GM23248 (cell line): ENCODE measurements around the gene KCNJ4. TPM values are rescaled to one million over a fixed set of nuclear protein-coding genes. Genes with fewer than 3 reads are reported as not detected.

Experiments used
- DNase-seq: peaks from one replicate; pipeline ENCODE4 v3.0.0-alpha.2; 2015
- H2AFZ ChIP-seq: fragments of 200-600 bp; sonication (generic); 2 replicates; pipeline ENCODE4 v1.6.1; 2016; ENCODE audit warnings: antibody characterized with exemption
- H3F3A ChIP-seq: fragments of 200-600 bp; sonication (generic); 2 replicates; pipeline ENCODE4 v1.6.1; 2016; ENCODE audit warnings: mild to moderate bottlenecking, antibody characterized with exemption, mixed run types; ENCODE audit not compliant: insufficient read depth
- H3K27ac ChIP-seq: fragments of 200-600 bp; sonication (generic); 2 replicates; pipeline ENCODE4 v1.5.1; 2016; ENCODE audit warnings: mild to moderate bottlenecking
- H3K27me3 ChIP-seq: fragments of 200-600 bp; sonication (generic); replicated peaks from 2 replicates; pipeline ENCODE4 v1.6.1; 2016; ENCODE audit warnings: mild to moderate bottlenecking; ENCODE audit not compliant: insufficient read depth
- H3K36me3 ChIP-seq: fragments of 200-600 bp; sonication (generic); 2 replicates; pipeline ENCODE4 v1.6.1; 2016; ENCODE audit warnings: low read depth, mild to moderate bottlenecking
- H3K4me1 ChIP-seq: fragments of 200-600 bp; sonication (generic); 2 replicates; pipeline ENCODE4 v1.6.1; 2016; ENCODE audit warnings: mild to moderate bottlenecking; ENCODE audit not compliant: insufficient read depth
- H3K4me2 ChIP-seq: fragments of 200-600 bp; sonication (generic); one replicate; pipeline ENCODE4 v1.6.1; 2016; ENCODE audit warnings: mild to moderate bottlenecking; ENCODE audit not compliant: unreplicated experiment
- H3K4me3 ChIP-seq: fragments of 200-600 bp; sonication (generic); 2 replicates; pipeline ENCODE4 v1.5.1; 2016; ENCODE audit warnings: mild to moderate bottlenecking
- H3K79me2 ChIP-seq: fragments of 200-600 bp; sonication (generic); 2 replicates; pipeline ENCODE4 v1.6.1; 2016; ENCODE audit warnings: mild to moderate bottlenecking; ENCODE audit not compliant: insufficient read depth
- H3K9ac ChIP-seq: fragments of 200-600 bp; sonication (generic); 2 replicates; pipeline ENCODE4 v1.6.1; 2016; ENCODE audit warnings: mild to moderate bottlenecking
- H3K9me2 ChIP-seq: fragments of 200-600 bp; sonication (generic); 2 replicates; pipeline ENCODE4 v1.6.1; 2016; ENCODE audit warnings: mixed run types, mild to moderate bottlenecking, moderate library complexity; ENCODE audit not compliant: insufficient read depth
- H3K9me3 ChIP-seq: fragments of 200-600 bp; sonication (generic); one replicate; pipeline ENCODE4 v1.6.1; 2017; ENCODE audit warnings: low read depth
- H4K20me1 ChIP-seq: fragments of 200-600 bp; sonication (generic); 2 replicates; pipeline ENCODE4 v1.6.0; 2016; ENCODE audit not compliant: insufficient read depth
- EZH2 ChIP-seq: fragments of 200-600 bp; sonication (generic); IDR thresholded peaks from 2 replicates; pipeline ENCODE4 v1.6.1; 2018; ENCODE audit warnings: antibody characterized with exemption, mild to moderate bottlenecking; ENCODE audit not compliant: insufficient read depth, poor library complexity, severe bottlenecking
- EZH2phosphoT487 ChIP-seq: fragments of 200-600 bp; sonication (generic); IDR thresholded peaks from 2 replicates; pipeline ENCODE4 v1.6.1; 2018; ENCODE audit warnings: antibody characterized with exemption, moderate library complexity, mild to moderate bottlenecking, low read depth; ENCODE audit not compliant: insufficient read depth
- WGBS, 2 experiments: methylation state at CpG; one replicate each; pipeline ENCODE4 v1.1.6; 2015 to 2017; ENCODE audit warnings: low lambda C conversion rate in 2 of 2, low coverage in 1 of 2; ENCODE audit errors: missing lambda C conversion rate in 2 of 2; 5-methylcytosine and 5-hydroxymethylcytosine counted together
- in situ Hi-C: fragments of 300-500 bp; cut with MboI; formaldehyde crosslinking; loops from 2 replicates; pipeline ENCODE4 v1.15.0; 2020
- polyA plus RNA-seq: library from polyadenylated mRNA; unstranded; fragments of >200 nt; fragmentation: Nextera tagmentation; extraction: Ambion mirVana; gene quantifications from 2 replicates; pipeline ENCODE4 v1.2.1, GENCODE V29; 2016
- total RNA-seq: library from RNA; depleted of rRNA; stranded (reverse); fragments of >200 nt; shearing (Covaris generic); gene quantifications from 2 replicates; pipeline ENCODE4 v1.2.3, GENCODE V29; 2014

KCNJ4 gene
- total and polyA plus RNA-seq, 2 experiments from 2014 or later = not detected

DNA sequence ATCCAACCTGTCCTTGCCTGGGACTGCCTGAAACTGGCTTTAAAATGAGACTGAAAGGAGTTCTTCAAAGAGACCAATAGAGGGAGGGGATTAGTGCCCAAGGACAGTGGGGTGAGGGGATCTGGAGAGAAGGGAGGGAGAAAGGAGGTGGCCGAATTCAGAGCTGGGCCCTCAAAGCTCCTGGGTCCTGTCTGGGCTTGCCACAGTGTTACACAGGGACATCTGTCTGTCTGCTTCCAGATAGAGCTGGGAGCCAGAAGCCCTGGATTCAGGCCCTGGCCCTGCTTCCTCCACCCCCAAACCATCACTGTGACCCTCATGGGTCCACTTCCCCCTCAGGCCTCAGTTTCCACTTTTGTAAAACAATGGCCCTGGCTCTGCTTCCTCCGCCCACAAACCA lies 3.6 kb downstream of the KCNJ4 start:
- Histone ChIP-seq H3F3A (no peaks in the 10 kb centered on the region), H4K20me1 (no peaks in the 10 kb centered on the region), H3K27me3 (peaks cover 34% of the 10 kb centered on the region), H3K9me2 (no peaks in the 10 kb centered on the region), H2AFZ (no peak overlapping the region), H3K4me1 (no peaks in the 10 kb centered on the region), H3K9me3 (no peaks in the 10 kb centered on the region), H3K4me3 (no peak overlapping the region), H3K36me3 (no peaks in the 10 kb centered on the region), H3K79me2 (no peaks in the 10 kb centered on the region), H3K9ac (no peak overlapping the region), H3K4me2 (no peak overlapping the region), H3K27ac (no peak overlapping the region)
- WGBS, 2 experiments = 74 to 88% methylated on average over 2 of the region's 2 CpGs
- in situ Hi-C loops = no loop called here
- DNase-seq = no peak
- no peak for TF ChIP-seq EZH2
- no peak for TF ChIP-seq EZH2phosphoT487

DNA sequence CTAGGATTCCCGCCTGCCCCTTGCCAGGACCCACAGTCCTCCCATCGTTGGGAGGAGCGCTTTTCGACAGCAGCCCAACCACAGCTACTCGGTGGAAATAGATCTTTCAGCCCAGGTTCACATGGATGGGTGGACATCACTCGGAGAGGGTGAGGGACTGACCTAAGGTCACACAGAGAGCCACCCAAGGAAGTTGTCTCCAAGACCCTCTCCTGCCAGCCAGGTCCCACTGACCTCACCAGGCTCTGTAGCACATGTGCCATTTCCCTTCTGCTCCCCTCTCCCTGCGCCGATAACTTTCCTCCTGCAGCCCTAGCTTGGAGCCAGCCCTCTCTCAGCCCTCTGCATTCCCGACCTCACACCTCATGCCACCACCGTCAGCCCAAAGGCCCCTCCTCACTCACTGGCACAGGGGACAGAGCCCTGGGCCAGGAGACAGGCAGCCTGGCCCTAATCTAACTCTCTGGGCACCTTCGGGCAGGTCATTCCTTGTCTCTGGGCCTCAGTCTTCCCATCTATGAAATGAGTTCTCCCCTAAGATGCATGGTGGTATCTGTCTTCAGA lies 4.7 kb downstream of the KCNJ4 start:
- in situ Hi-C loops = no loop called here
- Histone ChIP-seq H3K9me2 (no peaks in the 10 kb centered on the region), H3K79me2 (no peaks in the 10 kb centered on the region), H3K4me2 (no peak overlapping the region), H3K9ac (no peak overlapping the region), H3K9me3 (no peaks in the 10 kb centered on the region), H4K20me1 (no peaks in the 10 kb centered on the region), H3K27me3 (peaks cover 30% of the 10 kb centered on the region), H2AFZ (no peak overlapping the region), H3K27ac (no peak overlapping the region), H3K36me3 (no peaks in the 10 kb centered on the region), H3K4me1 (no peaks in the 10 kb centered on the region), H3F3A (no peaks in the 10 kb centered on the region), H3K4me3 (no peak overlapping the region)
- 61% methylated on average over 11 of the region's 11 CpGs for WGBS, 2 experiments
- no peak for TF ChIP-seq EZH2phosphoT487
- no peak for TF ChIP-seq EZH2
- DNase-seq = no peak

DNA sequence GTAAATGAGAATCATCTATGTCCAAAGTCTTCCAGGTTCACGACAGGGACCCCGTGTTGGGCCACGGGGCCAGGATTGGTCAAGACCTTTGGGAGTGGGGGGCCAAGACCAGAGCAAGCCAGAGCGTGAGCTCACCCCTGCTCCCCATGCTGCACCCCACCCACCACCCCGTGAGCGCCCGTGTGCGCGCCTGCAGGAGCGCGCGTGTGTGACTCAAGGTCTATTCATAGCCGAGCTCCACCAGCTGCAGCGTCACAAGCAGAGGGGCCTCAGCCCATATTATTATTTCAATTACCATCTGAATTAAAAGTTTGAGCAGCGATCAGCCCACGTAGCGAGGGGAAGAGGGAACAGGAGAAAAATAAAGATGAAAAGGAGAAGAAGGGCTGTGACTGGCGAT lies 5.2 kb downstream of the KCNJ4 start:
- no peaks in the 10 kb centered on the region for H3F3A ChIP-seq
- no peaks in the 10 kb centered on the region for H3K36me3 ChIP-seq
- DNase-seq = peak; percentile 42
- no peaks in the 10 kb centered on the region for H3K4me1 ChIP-seq
- in situ Hi-C loops = no loop called here
- no peak for TF ChIP-seq EZH2
- no peak for TF ChIP-seq EZH2phosphoT487
- no peak overlapping the region for H3K4me2 ChIP-seq
- H3K27ac ChIP-seq = no peak overlapping the region
- H3K4me3 ChIP-seq = no peak overlapping the region
- no peaks in the 10 kb centered on the region for H3K9me3 ChIP-seq
- H2AFZ ChIP-seq = no peak overlapping the region
- no peaks in the 10 kb centered on the region for H3K79me2 ChIP-seq
- WGBS, 2 experiments = 35 to 52% methylated on average over 18 of the region's 18 CpGs
- H4K20me1 ChIP-seq = no peaks in the 10 kb centered on the region
- H3K9ac ChIP-seq = no peak overlapping the region
- no peaks in the 10 kb centered on the region for H3K9me2 ChIP-seq
- H3K27me3 ChIP-seq = peaks cover 29% of the 10 kb centered on the region

DNA sequence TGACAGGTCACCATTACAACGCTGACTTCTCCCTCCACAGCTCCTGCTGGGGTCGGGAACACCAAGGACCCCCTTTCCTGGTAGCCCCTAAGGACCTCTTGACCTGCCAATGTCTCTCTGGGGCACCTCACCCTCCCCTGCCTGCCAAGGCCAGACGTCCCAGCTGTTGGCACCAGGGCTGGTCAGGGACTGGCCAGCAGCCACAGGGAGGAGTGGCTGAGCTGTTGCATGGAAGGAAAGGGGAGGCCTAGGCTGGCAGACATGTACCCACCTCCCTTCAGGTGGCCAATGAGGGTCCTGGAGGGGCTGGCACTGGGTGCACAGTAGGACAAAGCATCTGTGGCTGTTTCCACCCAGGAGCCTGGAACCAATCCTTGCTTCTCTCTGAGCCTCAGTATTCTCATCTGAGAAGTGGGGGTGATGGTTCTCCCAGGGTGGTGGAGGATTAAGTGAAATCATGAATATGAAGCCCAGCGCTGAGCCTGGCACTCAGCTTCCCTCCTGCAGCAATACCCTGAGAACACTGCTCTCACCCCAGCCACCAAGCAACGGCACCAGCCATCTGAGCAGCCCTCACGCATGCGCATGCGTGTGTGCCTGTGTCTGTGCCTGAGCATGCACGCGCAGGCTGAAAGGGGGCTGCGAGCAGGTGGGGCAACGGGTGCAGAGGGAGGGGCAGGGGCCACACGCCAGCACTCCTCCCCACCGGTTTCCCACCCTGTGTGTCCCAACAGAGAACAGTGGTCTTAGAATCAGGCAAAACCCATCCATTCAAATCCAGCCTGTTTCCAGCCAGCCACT lies 5.9 kb downstream of the KCNJ4 start:
- H3K27me3 ChIP-seq = peaks cover 25% of the 10 kb centered on the region
- 78 to 83% methylated on average over 14 of the region's 14 CpGs for WGBS, 2 experiments
- H3K4me3 ChIP-seq = no peak overlapping the region
- no peak overlapping the region for H3K9ac ChIP-seq
- H4K20me1 ChIP-seq = no peaks in the 10 kb centered on the region
- in situ Hi-C loops = no loop called here
- TF ChIP-seq EZH2 (no peak), EZH2phosphoT487 (no peak)
- H2AFZ ChIP-seq = no peak overlapping the region
- H3K9me2 ChIP-seq = no peaks in the 10 kb centered on the region
- H3K9me3 ChIP-seq = no peaks in the 10 kb centered on the region
- no peak overlapping the region for H3K27ac ChIP-seq
- DNase-seq = no peak
- H3K4me2 ChIP-seq = no peak overlapping the region
- H3K4me1 ChIP-seq = no peaks in the 10 kb centered on the region
- no peaks in the 10 kb centered on the region for H3K36me3 ChIP-seq
- no peaks in the 10 kb centered on the region for H3K79me2 ChIP-seq
- H3F3A ChIP-seq = no peaks in the 10 kb centered on the region
